ENCODE data around the gene ZNF516. TPM values are rescaled to one million over a fixed set of nuclear protein-coding genes. Genes with fewer than 3 reads are reported as not detected.

The ZNF516 gene
- total RNA-seq, 2 experiments from 2014 or later, result 2.5 to 3.3 TPM

DNA sequence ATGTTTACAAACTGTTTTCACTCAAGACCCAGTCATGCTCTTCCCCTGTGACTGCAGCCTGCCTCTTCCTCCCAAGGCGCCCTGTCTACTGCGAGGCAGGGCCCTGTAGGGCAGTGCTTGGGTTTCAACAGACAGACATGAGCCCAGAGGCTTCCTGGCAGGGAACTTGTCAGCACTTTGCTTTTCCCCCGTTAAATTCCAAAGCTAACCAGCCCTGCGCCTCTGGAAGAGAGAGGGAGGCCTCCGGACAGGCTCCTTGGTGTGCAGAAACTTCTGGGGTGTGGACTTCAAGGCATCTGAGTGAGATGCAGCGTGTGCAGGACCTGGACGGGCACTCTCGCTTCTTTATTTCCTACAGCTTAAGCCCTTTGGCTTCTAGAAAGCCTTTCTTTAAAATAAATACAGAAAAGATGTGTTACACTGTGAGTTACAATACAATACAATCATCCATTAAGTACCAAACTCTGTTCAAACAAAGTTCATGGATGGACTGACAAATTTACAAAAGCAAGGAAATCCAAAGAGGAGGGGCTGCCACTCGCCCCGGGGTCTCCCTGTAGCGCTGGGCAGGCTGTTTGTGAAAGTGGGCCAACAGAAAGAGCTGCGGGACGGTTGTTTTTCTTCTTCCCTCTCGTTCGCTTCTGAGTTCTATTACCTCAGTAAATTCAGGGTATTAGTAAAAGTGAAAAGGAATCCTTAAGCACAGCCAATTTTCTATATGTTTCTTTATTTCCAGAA is 8.8 kb upstream of the ZNF516 start:
- ChIA-PET POLR2A (no interaction called here), CTCF (no interaction called here)
- H3K27me3 Mint-ChIP-seq (ENCODE audit: low read depth), result peaks cover 17% of the 10 kb centered on the region
- H3K9me3 Mint-ChIP-seq (ENCODE audit: insufficient read depth), result no peaks in the 10 kb centered on the region
- H3K4me3 Mint-ChIP-seq, result no peak overlapping the region
- DNase-seq (no peak), ATAC-seq (no peak)
- H3K27ac Mint-ChIP-seq, result no peak overlapping the region
- no peaks in the 10 kb centered on the region for H3K36me3 Mint-ChIP-seq (ENCODE audit: low read depth)
- H3K4me1 Mint-ChIP-seq (ENCODE audit: low read depth), result no peaks in the 10 kb centered on the region

DNA sequence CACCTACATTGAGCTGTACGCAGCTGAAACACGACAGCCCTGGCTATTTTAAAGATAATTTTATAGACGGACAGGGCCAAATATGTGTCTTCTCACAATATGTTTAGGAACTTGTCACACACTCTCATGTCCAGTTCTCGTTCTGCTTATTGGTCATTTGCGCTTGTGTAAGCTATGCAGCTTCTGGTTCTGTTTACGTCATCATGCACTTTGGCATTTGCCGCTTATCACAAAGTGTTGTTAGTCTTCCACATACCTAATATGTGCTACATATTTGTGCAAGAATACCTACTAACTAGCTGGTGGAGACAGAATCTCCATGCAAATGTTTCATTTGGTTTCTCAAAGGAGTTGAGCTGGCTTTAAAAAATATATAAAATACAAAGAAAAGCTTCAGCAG is 7.5 kb upstream of the ZNF516 start:
- H3K9me3 Mint-ChIP-seq (ENCODE audit: insufficient read depth), result no peaks in the 10 kb centered on the region
- no peak overlapping the region for H3K4me3 Mint-ChIP-seq
- ATAC-seq (no peak), DNase-seq (no peak)
- ChIA-PET CTCF (interaction anchor here (0.6 to 1.4 kb wide), 2 partner anchors 103 to 155 kb away, joined by 3 to 4 read pairs; no protein-coding TSS in a partner anchor), POLR2A (no interaction called here)
- no peaks in the 10 kb centered on the region for H3K36me3 Mint-ChIP-seq (ENCODE audit: low read depth)
- H3K27ac Mint-ChIP-seq, result no peak overlapping the region
- no peaks in the 10 kb centered on the region for H3K4me1 Mint-ChIP-seq (ENCODE audit: low read depth)
- peaks cover 22% of the 10 kb centered on the region for H3K27me3 Mint-ChIP-seq (ENCODE audit: low read depth)

GRCh38 chr18:76499637-76500340 is 4.7 kb upstream of the ZNF516 start:
- Mint-ChIP-seq H3K36me3 (ENCODE audit: low read depth) (peaks cover 2% of the 10 kb centered on the region), H3K4me3 (no peak overlapping the region), H3K4me1 (ENCODE audit: low read depth) (peaks cover 8% of the 10 kb centered on the region), H3K9me3 (ENCODE audit: insufficient read depth) (no peaks in the 10 kb centered on the region), H3K27me3 (ENCODE audit: low read depth) (peaks cover 39% of the 10 kb centered on the region), H3K27ac (no peak overlapping the region)
- DNase-seq (no peak), ATAC-seq (no peak)
- CTCF ChIA-PET, result no interaction called here
- POLR2A ChIA-PET, result no interaction called here

GRCh38 chr18:76499021-76499420 is 4.0 kb upstream of the ZNF516 start:
- Mint-ChIP-seq H3K4me3 (no peak overlapping the region), H3K4me1 (ENCODE audit: low read depth) (peaks cover 13% of the 10 kb centered on the region), H3K27ac (no peak overlapping the region), H3K9me3 (ENCODE audit: insufficient read depth) (no peaks in the 10 kb centered on the region), H3K36me3 (ENCODE audit: low read depth) (peaks cover 2% of the 10 kb centered on the region), H3K27me3 (ENCODE audit: low read depth) (peaks cover 42% of the 10 kb centered on the region)
- ChIA-PET CTCF (no interaction called here), POLR2A (no interaction called here)
- DNase-seq (no peak), ATAC-seq (no peak)

DNA sequence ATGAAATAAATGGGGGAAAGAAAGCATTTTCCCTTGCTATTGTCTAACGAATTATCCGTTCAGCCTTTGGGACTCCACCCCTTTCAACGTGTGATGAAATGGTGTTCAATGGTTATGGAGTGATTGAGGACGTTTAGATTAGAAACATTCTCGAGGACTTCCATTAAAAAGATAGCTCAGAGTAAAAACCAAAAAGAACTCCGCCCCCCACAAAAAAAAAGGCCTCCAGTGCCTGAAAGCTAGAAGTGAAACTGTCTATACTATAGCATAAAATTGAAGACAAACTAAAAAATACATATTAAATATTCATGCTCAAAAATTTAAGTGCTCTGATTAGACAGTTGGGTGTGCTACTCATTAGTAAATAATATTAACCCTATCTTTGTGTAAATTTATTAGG is 3.0 kb upstream of the ZNF516 start:
- Mint-ChIP-seq H3K9me3 (ENCODE audit: insufficient read depth) (no peaks in the 10 kb centered on the region), H3K36me3 (ENCODE audit: low read depth) (peaks cover 2% of the 10 kb centered on the region), H3K27ac (no peak overlapping the region), H3K27me3 (ENCODE audit: low read depth) (peaks cover 43% of the 10 kb centered on the region), H3K4me1 (ENCODE audit: low read depth) (peaks cover 21% of the 10 kb centered on the region), H3K4me3 (no peak overlapping the region)
- no peak for DNase-seq
- ChIA-PET POLR2A (no interaction called here), CTCF (no interaction called here)
- no peak for ATAC-seq

- H3K27me3 Mint-ChIP-seq (ENCODE audit: low read depth), result peaks cover 45% of the 10 kb centered on the region
- H3K27ac Mint-ChIP-seq, result no peak overlapping the region
- no peaks in the 10 kb centered on the region for H3K9me3 Mint-ChIP-seq (ENCODE audit: insufficient read depth)
- H3K36me3 Mint-ChIP-seq (ENCODE audit: low read depth), result peaks cover 2% of the 10 kb centered on the region
- POLR2A ChIA-PET, result no interaction called here
- no peak overlapping the region for H3K4me3 Mint-ChIP-seq
- CTCF ChIA-PET, result no interaction called here
- H3K4me1 Mint-ChIP-seq (ENCODE audit: low read depth), result peaks cover 29% of the 10 kb centered on the region
- ATAC-seq, result no peak
- no peak for DNase-seq
These were observed 2.0 kb upstream of the ZNF516 start for GRCh38 chr18:76497021-76497420.

DNA sequence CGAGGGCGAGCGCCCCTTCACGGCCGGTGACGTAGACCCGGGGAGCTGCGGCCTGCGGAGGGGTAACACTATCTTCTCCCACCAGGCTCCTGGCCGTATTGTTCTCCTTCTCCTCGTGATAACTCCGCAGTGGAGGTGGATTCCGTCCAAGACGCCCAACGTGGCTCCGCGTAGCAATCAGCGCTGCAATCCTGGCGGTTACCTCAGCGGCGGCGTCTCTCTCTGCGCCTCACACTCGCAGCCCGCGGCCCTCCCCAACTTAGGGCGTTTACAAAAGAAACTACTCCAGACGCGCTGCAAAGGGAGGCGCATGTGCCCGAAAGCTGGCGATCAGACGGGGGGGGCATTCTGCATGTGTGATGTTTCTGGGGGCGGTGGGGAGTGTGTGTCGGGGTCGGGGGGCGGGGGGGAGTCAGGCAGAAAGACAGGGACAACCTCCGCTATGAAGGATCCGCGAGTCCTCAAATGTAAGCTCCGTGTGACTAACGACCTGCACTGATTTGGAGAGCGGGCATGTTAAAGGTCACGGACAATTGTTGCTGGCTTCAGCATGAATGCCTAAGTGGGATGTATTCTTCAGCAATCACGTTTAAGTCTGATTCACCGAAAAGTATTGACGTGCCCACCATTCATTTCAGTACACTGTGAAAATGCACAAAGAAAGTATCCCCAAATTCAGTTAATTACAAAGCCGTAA is 1.3 kb upstream of the ZNF516 start:
- ATAC-seq (no peak), DNase-seq (peak; percentile 33)
- H3K4me3 Mint-ChIP-seq, result peak overlapping the region; percentile 60
- POLR2A ChIA-PET, result no interaction called here
- CTCF ChIA-PET, result no interaction called here
- peaks cover 2% of the 10 kb centered on the region for H3K36me3 Mint-ChIP-seq (ENCODE audit: low read depth)
- no peaks in the 10 kb centered on the region for H3K9me3 Mint-ChIP-seq (ENCODE audit: insufficient read depth)
- H3K27me3 Mint-ChIP-seq (ENCODE audit: low read depth), result peaks cover 46% of the 10 kb centered on the region
- H3K27ac Mint-ChIP-seq, result peak overlapping the region; percentile 43
- H3K4me1 Mint-ChIP-seq (ENCODE audit: low read depth), result peaks cover 29% of the 10 kb centered on the region

- H3K4me3 Mint-ChIP-seq, result peak overlapping the region; percentile 80
- POLR2A ChIA-PET, result no interaction called here
- H3K4me1 Mint-ChIP-seq (ENCODE audit: low read depth), result peaks cover 32% of the 10 kb centered on the region
- peaks cover 49% of the 10 kb centered on the region for H3K27me3 Mint-ChIP-seq (ENCODE audit: low read depth)
- H3K9me3 Mint-ChIP-seq (ENCODE audit: insufficient read depth), result no peaks in the 10 kb centered on the region
- H3K36me3 Mint-ChIP-seq (ENCODE audit: low read depth), result peaks cover 2% of the 10 kb centered on the region
- peak overlapping the region; percentile 55 for H3K27ac Mint-ChIP-seq
- ATAC-seq (no peak), DNase-seq (no peak)
- CTCF ChIA-PET, result no interaction called here
These were observed 572 bp upstream of the ZNF516 start for GRCh38 chr18:76495435-76496193.

DNA sequence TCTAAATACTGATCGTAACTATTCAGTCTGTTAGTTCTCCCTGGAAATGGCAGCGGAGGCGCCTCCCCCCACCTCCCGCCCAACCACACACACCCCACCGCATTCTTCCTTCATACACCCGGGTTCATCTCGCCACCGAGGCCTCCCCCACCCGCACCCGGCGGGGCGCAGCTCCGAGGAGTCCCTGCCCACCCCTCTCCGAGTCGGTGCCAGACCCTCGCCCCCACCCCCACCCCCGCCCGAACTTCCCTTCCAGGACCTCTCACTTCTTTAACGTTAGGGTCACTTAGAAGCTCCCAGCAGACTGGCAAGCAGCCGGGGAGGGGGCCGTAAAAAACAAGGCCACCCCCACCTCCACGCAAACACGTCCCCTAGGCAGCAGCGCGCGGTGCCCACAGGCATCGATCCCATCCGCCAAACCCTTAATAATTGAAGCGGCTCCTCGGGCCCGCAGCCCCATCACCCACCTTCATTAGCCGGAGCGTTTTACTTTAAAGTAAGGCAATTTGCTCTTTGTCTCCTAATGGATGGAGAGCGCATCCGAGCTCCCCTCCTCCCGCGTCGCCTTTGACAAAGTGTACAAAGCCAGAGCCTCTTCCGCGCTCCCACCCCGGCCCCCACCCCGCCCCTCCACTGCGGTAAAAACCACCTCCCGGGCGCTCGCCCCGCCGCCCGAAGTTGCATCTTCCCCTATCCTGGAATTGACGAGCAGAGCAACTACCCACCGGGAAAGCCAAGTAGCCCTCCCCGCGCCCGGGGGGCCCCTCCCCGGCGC is 624 bp downstream of the ZNF516 start:
- Mint-ChIP-seq H3K4me1 (ENCODE audit: low read depth) (peaks cover 34% of the 10 kb centered on the region), H3K27ac (no peak overlapping the region), H3K4me3 (peak overlapping the region; percentile 88), H3K9me3 (ENCODE audit: insufficient read depth) (no peaks in the 10 kb centered on the region), H3K36me3 (ENCODE audit: low read depth) (peaks cover 2% of the 10 kb centered on the region), H3K27me3 (ENCODE audit: low read depth) (peaks cover 56% of the 10 kb centered on the region)
- POLR2A ChIA-PET, result interaction anchor here (0.6 kb wide), 1 partner anchor 378 kb away, joined by 4 read pairs; no protein-coding TSS in a partner anchor
- DNase-seq (peak; percentile 41), ATAC-seq (no peak)
- CTCF ChIA-PET, result interaction anchor here (1.3 kb wide), 1 partner anchor 95 kb away, joined by 3 read pairs; no protein-coding TSS in a partner anchor

- H3K27me3 Mint-ChIP-seq (ENCODE audit: low read depth), result peaks cover 53% of the 10 kb centered on the region
These were observed 1.6 kb downstream of the ZNF516 start for GRCh38 chr18:76493213-76494161.

More at GRCh38 chr18:76493213-76494161, 1.6 kb downstream of the ZNF516 start:
- ATAC-seq (no peak), DNase-seq (no peak)
- peaks cover 34% of the 10 kb centered on the region for H3K4me1 Mint-ChIP-seq (ENCODE audit: low read depth)
- peak overlapping the region; percentile 63 for H3K27ac Mint-ChIP-seq
- ChIA-PET CTCF (interaction anchor here (1.3 kb wide), 1 partner anchor 94 kb away, joined by 3 read pairs; no protein-coding TSS in a partner anchor), POLR2A (interaction anchor here (0.6 kb wide), 1 partner anchor 379 kb away, joined by 4 read pairs; no protein-coding TSS in a partner anchor)
- peaks cover 2% of the 10 kb centered on the region for H3K36me3 Mint-ChIP-seq (ENCODE audit: low read depth)
- H3K9me3 Mint-ChIP-seq (ENCODE audit: insufficient read depth), result no peaks in the 10 kb centered on the region
- H3K4me3 Mint-ChIP-seq, result peak overlapping the region; percentile 88
